H1 (cell line): ENCODE data around the gene MT1B. TPM values are rescaled to one million over a fixed set of nuclear protein-coding genes. Genes with fewer than 3 reads are reported as not detected.
A peak's percentile ranks its signal among the peaks of the same experiment; 100 is the strongest.

Source experiments
- CBX8 ChIP-seq: fragments of 300-800, 300-1000 bp; sonication (generic); IDR thresholded peaks from 2 replicates; pipeline ENCODE4 v1.7.1; 2016; ENCODE audit warnings: low read depth, low read length, borderline replicate concordance
- CHD7 ChIP-seq: fragments of 300-600 bp; sonication (generic); IDR thresholded peaks from 2 replicates; pipeline ENCODE4 v1.7.1; 2012; ENCODE audit warnings: low read length, moderate library complexity, mild to moderate bottlenecking, inconsistent platforms; ENCODE audit not compliant: insufficient replicate concordance
- EGR1 ChIP-seq: IDR thresholded peaks from 2 replicates; pipeline ENCODE4 v1.6.1; 2011; ENCODE audit warnings: low read depth, low read length, borderline replicate concordance
- EZH2 ChIP-seq: fragments of 200-600 bp; sonication (generic); IDR thresholded peaks from 2 replicates; pipeline ENCODE4 v1.7.1; 2012; ENCODE audit warnings: low read depth, mild to moderate bottlenecking, moderate library complexity, low read length, inconsistent platforms; ENCODE audit not compliant: severe bottlenecking
- FOSL1 ChIP-seq: IDR thresholded peaks from 2 replicates; pipeline ENCODE4 v1.6.1; 2011; ENCODE audit warnings: mild to moderate bottlenecking, low read depth, low read length, moderate library complexity; ENCODE audit not compliant: insufficient read depth
- HDAC2 ChIP-seq, 2 experiments: fragments of 300-600 bp in 1 of 2; sonication (generic) in 1 of 2; IDR thresholded peaks; 2 replicates each; pipeline ENCODE4 v1.6.1; 2011 to 2012; ENCODE audit warnings: low read depth in 2 of 2, low read length in 2 of 2, mild to moderate bottlenecking in 2 of 2, moderate library complexity in 2 of 2, borderline replicate concordance in 1 of 2, inconsistent platforms in 1 of 2
- HDAC6 ChIP-seq: IDR thresholded peaks from one replicate; pipeline ENCODE4 v1.7.1; 2012; ENCODE audit warnings: low read depth, mild to moderate bottlenecking, inconsistent platforms, low read length, moderate library complexity
- NANOG ChIP-seq: IDR thresholded peaks from 2 replicates; pipeline ENCODE4 v1.6.1; 2011; ENCODE audit warnings: low read length, low read depth, mild to moderate bottlenecking, inconsistent platforms; ENCODE audit not compliant: insufficient read depth, poor library complexity, severe bottlenecking
- RNF2 ChIP-seq: fragments of 200-900, 300-1000 bp; sonication (generic); IDR thresholded peaks from 2 replicates; pipeline ENCODE4 v1.7.1; 2016; ENCODE audit warnings: borderline replicate concordance, low read depth, mild to moderate bottlenecking, antibody characterized with exemption, low read length; ENCODE audit not compliant: poor library complexity, severe bottlenecking; ENCODE audit errors: missing control alignments
- TEAD4 ChIP-seq: IDR thresholded peaks from 2 replicates; pipeline ENCODE4 v1.6.1; 2012; ENCODE audit warnings: low read depth, low read length, inconsistent platforms, mixed read lengths
- polyA plus RNA-seq, 7 experiments: library from polyadenylated mRNA; depleted of rRNA in 3 of 7; stranded (reverse) in 5 of 7; unstranded in 2 of 7; fragments of >200 nt in 5 of 7; fragments of 200-250 nt in 2 of 7; gene quantifications; 1 replicate in 5 of 7; 2 replicates in 1 of 7; 4 replicates in 1 of 7; pipeline versions ENCODE4 v1.2.1 to v1.2.3, GENCODE V29; 2011 to 2013; ENCODE audit warnings: missing spikeins in 2 of 7, mixed read lengths in 2 of 7
- total RNA-seq: library from RNA; stranded (reverse); fragmentation: NEBNext Ultra II Directional; extraction: Animal tissue kit (Norgen Biotek cat#: 25700); gene quantifications from 2 replicates; pipeline ENCODE4 v1.2.1, GENCODE V29; 2021

Gene MT1B
- total and polyA plus RNA-seq, 2 of the 8 experiments (the other 6 are each of a cell fraction or from before 2014, with no cell fraction given): not detected

- TF ChIP-seq CHD7: no peak
- 0 out of 2 replicates have a peak, but pooled peaks have one; percentile 42 for TF ChIP-seq CBX8
- no peak for TF ChIP-seq HDAC6
- TF ChIP-seq EZH2: peak; percentile 37
- TF ChIP-seq NANOG: no peak
- TF ChIP-seq FOSL1: no peak
- TF ChIP-seq TEAD4: no peak
- no peak for TF ChIP-seq HDAC2 (IDR thresholded peaks at IDR 0.05; ENCODE audit: borderline replicate concordance in 1 of 2, low read depth in 2 of 2, low read length in 2 of 2)
- TF ChIP-seq EGR1: no peak
- peak; percentile 36 for TF ChIP-seq RNF2
Measured at GRCh38 chr16:56609463-56609921, 42.2 kb upstream of the MT1B start (continued).
